ENCODE data around the gene DNAAF2.

DNAAF2 gene

DNA sequence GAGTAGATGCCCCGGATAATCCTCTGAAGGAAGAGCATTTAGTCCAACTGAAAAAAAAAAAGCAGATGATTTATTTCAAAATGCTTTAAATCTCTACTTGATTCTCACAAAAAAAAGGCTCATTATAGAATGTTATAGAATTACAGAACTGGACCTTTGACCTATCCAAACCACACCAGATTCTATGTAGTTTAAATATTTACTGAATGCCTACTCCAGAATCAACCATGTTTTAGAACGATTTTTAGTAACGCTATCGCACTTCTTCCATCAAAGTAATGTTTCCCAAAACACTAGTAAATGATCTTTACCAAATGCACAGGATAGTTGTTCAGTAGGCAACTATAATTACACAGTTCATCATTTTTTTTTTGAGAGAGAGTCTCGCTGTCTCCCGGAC, 51.4 kb downstream of the DNAAF2 start:
- DNase-seq, result no peak

DNA sequence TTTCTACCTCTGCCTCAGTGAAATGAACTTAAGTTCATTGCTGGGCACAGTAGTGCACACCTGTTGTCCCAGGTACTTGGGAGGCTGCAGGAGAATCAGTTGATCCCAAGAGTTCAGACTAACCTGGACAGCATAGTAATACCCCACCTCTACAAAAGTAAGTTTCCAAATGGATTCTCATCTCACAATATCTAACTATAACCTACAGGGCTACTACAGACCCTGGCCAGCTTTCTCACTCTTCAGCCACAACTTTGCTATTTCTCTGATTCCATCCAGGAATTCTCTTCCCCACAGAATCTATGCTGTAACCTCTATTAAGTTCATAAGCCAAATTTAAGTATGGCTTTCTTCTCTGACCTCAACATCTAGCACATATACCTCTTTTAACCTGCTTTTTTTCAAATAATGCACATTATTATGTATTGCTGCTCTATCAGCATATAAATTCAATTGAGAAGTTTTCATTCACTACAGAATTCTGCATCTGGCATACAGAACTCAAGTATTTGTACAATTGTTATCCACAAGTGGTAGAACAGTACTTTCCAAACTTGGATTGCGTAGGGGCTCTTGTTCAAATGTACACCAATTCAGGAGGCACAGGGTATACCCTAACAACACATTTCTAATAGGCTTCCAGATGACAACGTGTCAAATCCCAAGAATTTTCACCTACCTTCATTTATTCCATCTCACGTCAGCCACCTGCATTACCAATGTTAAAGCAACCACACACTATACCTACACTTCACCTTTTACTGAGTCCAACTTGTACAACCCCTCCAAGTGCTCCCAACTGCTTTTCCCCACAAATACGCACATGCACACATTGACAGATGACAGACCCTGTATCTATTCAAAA, 52.7 kb downstream of the DNAAF2 start:
- DNase-seq, result no peak

- no peak for DNase-seq
Measured at GRCh38 chr14:49581209-49582112, 53.6 kb downstream of the DNAAF2 start.

DNA sequence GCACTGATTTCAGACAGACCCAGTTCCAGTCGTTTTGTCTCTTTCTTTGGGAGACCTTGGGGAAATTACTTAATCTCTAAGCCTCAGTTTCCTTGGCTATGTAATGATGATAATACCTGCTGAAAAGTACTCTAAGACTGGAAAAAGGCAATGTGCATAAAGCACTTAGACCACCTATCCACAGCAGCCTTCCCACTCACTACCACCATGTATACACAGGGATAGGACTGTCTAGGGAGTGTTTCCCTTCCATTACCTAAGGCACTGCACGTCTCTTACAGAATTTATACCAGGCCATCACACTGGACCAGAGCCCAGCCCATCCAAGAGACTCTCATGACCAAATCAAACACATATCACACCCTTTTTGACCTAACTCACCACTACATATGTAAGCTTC, 55.2 kb downstream of the DNAAF2 start:
- no peak for DNase-seq

GRCh38 chr14:49578141-49578540, 56.9 kb downstream of the DNAAF2 start:
- DNase-seq, result no peak
